Stomach (tissue), 9 donors: ENCODE data around the gene METTL24. TPM values are rescaled to one million over a fixed set of nuclear protein-coding genes. Genes with fewer than 3 reads are reported as not detected.
A peak's percentile ranks its signal among the peaks of the same experiment; 100 is the strongest.

Experiments used
- DNase-seq, 2 donors: peaks; one replicate each; pipeline versions ENCODE4 v3.0.0 to v3.0.0-alpha.2; 2013 to 2019
- H3K27ac ChIP-seq, 5 donors: fragments of 200-600 bp in 4 of 5; sonication (generic) in 4 of 5; one replicate each; pipeline ENCODE4 v1.5.1; 2013 to 2019; ENCODE audit warnings: mild to moderate bottlenecking in 1 of 5, moderate library complexity in 1 of 5
- H3K27me3 ChIP-seq, 3 donors: fragments of 200-600 bp; sonication (generic); one replicate each; pipeline ENCODE4 v1.5.1; 2017 to 2019; ENCODE audit warnings: mixed run types in 1 of 3
- H3K36me3 ChIP-seq, 4 donors: fragments of 200-600 bp; sonication (generic); 1 replicate in 3 of 4; 2 replicates in 1 of 4; pipeline ENCODE4 v1.5.1; 2016 to 2019
- H3K4me1 ChIP-seq, 4 donors: fragments of 200-600 bp; sonication (generic); one replicate each; pipeline ENCODE4 v1.5.1; 2016 to 2019
- H3K4me3 ChIP-seq, 4 donors: fragments of 200-600 bp; sonication (generic) in 3 of 4; one replicate each; pipeline ENCODE4 v1.5.1; 2016 to 2019; ENCODE audit warnings: mild to moderate bottlenecking in 1 of 4
- H3K9me3 ChIP-seq, 4 donors: fragments of 200-600 bp; sonication (generic); one replicate each; pipeline ENCODE4 v1.5.1; 2016 to 2019
- CTCF ChIP-seq, 7 experiments: fragments of 450-650 bp in 4 of 7; fragments of 200-600 bp in 3 of 7; sonication (generic) in 3 of 7; IDR thresholded peaks; one replicate each; pipeline ENCODE4 v1.5.1; 2016 to 2019; ENCODE audit warnings: antibody characterized with exemption in 7 of 7, control low read depth in 2 of 7, mild to moderate bottlenecking in 1 of 7
- EP300 ChIP-seq: sonication (generic); formaldehyde crosslinking; IDR thresholded peaks from one replicate; pipeline ENCODE4 v1.6.1; 2017; ENCODE audit warnings: antibody characterized with exemption
- POLR2A ChIP-seq, 4 donors: fragments of 450-650 bp; IDR thresholded peaks; one replicate each; pipeline ENCODE4 v1.6.1; 2016; ENCODE audit warnings: antibody characterized with exemption in 4 of 4, control low read depth in 2 of 4, mild to moderate bottlenecking in 1 of 4, moderate library complexity in 1 of 4
- POLR2AphosphoS5 ChIP-seq, 3 donors: sonication (generic); formaldehyde crosslinking; IDR thresholded peaks; one replicate each; pipeline ENCODE4 v1.6.1; 2016; ENCODE audit warnings: antibody characterized with exemption in 3 of 3
- WGBS, 5 donors: extraction: QIAGEN DNeasy Blood & Tissue Kit in 3 of 5; methylation state at CpG; one replicate each; pipeline versions ENCODE4 v1.1.5 to v1.1.7; 2013 to 2018; 5-methylcytosine and 5-hydroxymethylcytosine counted together
- intact Hi-C: fragments of 100-400 bp; cut with DNase I; formaldehyde crosslinking; loops from one replicate; pipeline ENCODE4 v1.15.1; 2023; ENCODE audit warnings: low total_unique reads
- polyA plus RNA-seq, 3 donors: library from polyadenylated mRNA; stranded (reverse); fragments of 200-250 nt; gene quantifications; one replicate each; pipeline ENCODE4 v1.2.3, GENCODE V29; 2013
- total RNA-seq, 5 donors: library from RNA; depleted of rRNA; stranded (reverse); fragments of >200 nt; gene quantifications; one replicate each; pipeline versions ENCODE4 v1.1.0 to v1.2.3, GENCODE V29; 2014 to 2016
- donor health status: healthy with polysubstance abuse.
- donor health status: Bipolar disorder and iron deficiency.
- donor health status: healthy.

Gene METTL24
- total and polyA plus RNA-seq, 8 donors: 0.55 to 25.8 (median 2.8) TPM; not detected in 1

GRCh38 chr6:110394409-110394808 is 36.3 kb upstream of the METTL24 start:
- H3K36me3 ChIP-seq: no peaks in the 10 kb centered on the region
- no peak overlapping the region for H3K4me3 ChIP-seq
- no peaks in the 10 kb centered on the region for H3K9me3 ChIP-seq
- intact Hi-C loops: loop anchor here (10.0 kb wide), 3 partner anchors 220 to 690 kb away; partner anchors contain the start of gene WASF1
- peaks cover 7 to 19% (median 14%) of the 10 kb centered on the region in 4 donors for H3K4me1 ChIP-seq
- DNase-seq: no peak
- H3K27ac ChIP-seq: no peak overlapping the region
- no peak for TF ChIP-seq POLR2A (IDR thresholded peaks at IDR 0.05)
- TF ChIP-seq EP300: no peak
- TF ChIP-seq POLR2AphosphoS5 (IDR thresholded peaks at IDR 0.05): no peak
- no peaks in the 10 kb centered on the region for H3K27me3 ChIP-seq
- whole genome bisulfite sequencing, 5 donors: 91 to 97% (median 95%) methylated on average over 4 of the region's 4 CpGs

GRCh38 chr6:110392727-110393126 is 34.6 kb upstream of the METTL24 start:
- TF ChIP-seq EP300: no peak
- no peak for TF ChIP-seq POLR2AphosphoS5 (IDR thresholded peaks at IDR 0.05)
- no peak for TF ChIP-seq CTCF (IDR thresholded peaks at IDR 0.05)
- TF ChIP-seq POLR2A (IDR thresholded peaks at IDR 0.05): no peak
- Histone ChIP-seq H3K27me3 (no peaks in the 10 kb centered on the region), H3K9me3 (no peaks in the 10 kb centered on the region), H3K27ac (no peak overlapping the region), H3K36me3 (no peaks in the 10 kb centered on the region), H3K4me1 (peaks cover 7 to 24% (median 17%) of the 10 kb centered on the region in 4 donors), H3K4me3 (no peak overlapping the region)
- intact Hi-C loops: loop anchor here (10.0 kb wide), 3 partner anchors 218 to 688 kb away; partner anchors contain the start of gene WASF1
- WGBS, 5 donors: 75 to 86% (median 78%) methylated on average over 9 of the region's 9 CpGs
- DNase-seq: no peak

- no peaks in the 10 kb centered on the region for H3K27me3 ChIP-seq
- intact Hi-C loops: loop anchor here (10.0 kb wide), 3 partner anchors 216 to 686 kb away; partner anchors contain the start of gene WASF1
- 11 to 36% (median 19%) methylated on average over 2 of the region's 2 CpGs for WGBS, 5 donors
- TF ChIP-seq CTCF (IDR thresholded peaks at IDR 0.05): no peak
- no peak for TF ChIP-seq EP300
- no peak for TF ChIP-seq POLR2AphosphoS5 (IDR thresholded peaks at IDR 0.05)
- TF ChIP-seq POLR2A (IDR thresholded peaks at IDR 0.05): no peak
- H3K27ac ChIP-seq: no peak overlapping the region
- H3K4me1 ChIP-seq: peaks cover 7 to 24% (median 17%) of the 10 kb centered on the region in 4 donors
- no peaks in the 10 kb centered on the region for H3K9me3 ChIP-seq
- H3K36me3 ChIP-seq: no peaks in the 10 kb centered on the region
- DNase-seq: no peak
- H3K4me3 ChIP-seq: no peak overlapping the region
These were observed 32.3 kb upstream of the METTL24 start for GRCh38 chr6:110390404-110390803.

GRCh38 chr6:110389689-110390382 is 31.7 kb upstream of the METTL24 start:
- H3K9me3 ChIP-seq: no peaks in the 10 kb centered on the region
- H3K4me1 ChIP-seq: peaks cover 7 to 24% (median 17%) of the 10 kb centered on the region in 4 donors
- no peaks in the 10 kb centered on the region for H3K36me3 ChIP-seq
- 31 to 58% (median 38%) methylated on average over 4 of the region's 4 CpGs for WGBS, 5 donors
- intact Hi-C loops: loop anchor here (10.0 kb wide), 3 partner anchors 215 to 685 kb away; partner anchors contain the start of gene WASF1
- no peak for TF ChIP-seq EP300
- TF ChIP-seq POLR2A (IDR thresholded peaks at IDR 0.05): no peak
- TF ChIP-seq CTCF (IDR thresholded peaks at IDR 0.05): no peak
- TF ChIP-seq POLR2AphosphoS5 (IDR thresholded peaks at IDR 0.05): peak in 1 of 3 donors; percentile 34
- H3K27me3 ChIP-seq: no peaks in the 10 kb centered on the region
- H3K4me3 ChIP-seq: no peak overlapping the region
- peak; percentile 29 to 45 for DNase-seq
- H3K27ac ChIP-seq: peak overlapping the region in 1 of 5 donors; percentile 0
